ENCODE results near the gene FAM20A. TPM values are rescaled to one million over a fixed set of nuclear protein-coding genes. Genes with fewer than 3 reads are reported as not detected.

Gene FAM20A
- total RNA-seq (2022; extraction: Qiagen RNA extraction; ENCODE audit: low read depth) = not detected in 5 replicates

DNA sequence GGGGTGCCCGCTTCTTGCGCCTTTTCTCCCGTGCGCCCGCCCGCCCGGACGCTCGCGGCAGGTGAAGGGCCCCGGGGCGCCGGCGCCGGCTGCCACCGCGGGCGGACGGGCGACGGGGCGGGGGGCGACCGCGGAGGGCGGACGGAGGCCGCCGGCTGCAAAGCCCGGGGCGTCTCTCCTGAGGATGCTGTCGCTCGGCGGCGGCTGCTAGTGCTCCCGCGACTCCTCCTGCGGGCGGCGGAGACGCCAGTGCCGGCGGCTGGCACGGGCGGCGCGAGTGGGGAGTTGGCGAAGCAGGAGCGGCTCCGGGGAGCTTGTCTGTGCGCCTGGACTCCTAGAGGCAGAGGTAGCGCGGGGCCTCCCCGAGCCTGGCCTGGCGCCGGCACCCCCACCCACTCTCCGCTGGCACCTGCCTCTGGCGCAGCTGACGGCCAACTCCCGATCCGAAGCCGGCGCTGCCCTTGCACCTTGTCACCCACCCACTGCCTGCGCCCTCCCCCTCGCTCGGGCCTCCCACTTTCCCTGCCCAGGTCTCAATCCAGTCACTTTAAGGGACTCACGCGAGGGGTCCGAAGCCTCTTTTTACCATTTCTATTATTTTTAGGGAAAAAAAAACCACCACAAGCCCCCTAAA, at the start of gene FAM20A:
Gene FAM20A, minus strand, starts transcription at position 437 of the 634 bp plus-strand sequence. CDS start 701 bp downstream, outside the sequence.

GRCh38 chr17:68512247-68512959, 88.8 kb downstream of the FAM20A start, which contains the start of gene PRKAR1A:
Gene PRKAR1A (plus strand): TSS chr17:68512430. CDS start chr17:68515400, 2,970 bp downstream.

Other genes starting within 250 kb of the FAM20A start
- gene WIPI1, start 143.9 kb downstream of the FAM20A start, total RNA-seq (2022; extraction: Qiagen RNA extraction; ENCODE audit: low read depth) = 7.4 to 12.1 TPM (median 10.3 TPM) in 5 replicates
- gene PRKAR1A, start 88.9 kb downstream of the FAM20A start, total RNA-seq (2022; extraction: Qiagen RNA extraction; ENCODE audit: low read depth) = 129 to 178 TPM (median 174 TPM) in 5 replicates